ENCODE results near the gene KRTAP10-7.

DNA sequence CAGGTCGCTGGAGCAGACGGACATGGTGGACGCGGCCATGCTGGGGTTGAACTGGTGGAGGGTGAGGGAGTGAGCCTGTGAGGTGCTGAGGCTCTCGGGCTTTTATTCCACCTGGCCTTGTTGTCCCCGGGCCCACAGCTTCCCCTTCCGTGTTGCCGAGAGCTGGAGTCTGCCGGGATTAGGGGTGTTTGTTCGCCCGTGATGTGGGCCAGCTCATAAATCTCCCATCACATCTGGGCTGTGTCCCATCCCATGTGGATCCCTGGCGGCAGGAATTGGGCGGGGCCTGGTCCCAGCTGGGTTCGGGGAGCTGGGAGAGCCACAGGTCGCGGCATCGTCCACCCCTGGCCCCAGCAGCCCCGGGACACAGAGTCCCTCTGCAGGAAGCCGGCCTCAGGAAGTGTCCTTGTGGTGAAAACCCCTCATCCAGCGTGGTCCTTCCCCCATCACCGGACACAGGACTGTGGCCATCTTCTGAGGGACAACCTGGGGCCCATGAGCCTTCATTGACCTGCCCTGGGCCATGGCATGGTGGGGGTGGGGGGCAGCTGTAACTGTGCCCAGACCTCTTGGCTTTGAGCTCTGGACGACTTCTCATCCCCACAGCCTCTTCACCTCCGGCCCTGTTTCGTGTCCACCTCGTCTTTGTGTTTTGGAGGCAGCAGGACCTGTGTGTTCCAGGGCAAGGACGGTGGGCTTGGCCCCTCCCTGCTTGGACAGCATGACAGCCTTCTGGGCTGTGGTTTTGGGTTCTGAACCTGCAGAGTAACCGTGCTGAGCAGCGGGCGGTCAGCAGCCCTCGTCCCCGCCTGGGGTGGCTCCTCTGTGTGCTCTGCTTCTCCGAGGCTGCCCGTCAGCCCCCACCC, 7.7 kb upstream of the KRTAP10-7 start, which contains the start of gene KRTAP10-6:
- TF ChIP-seq EZH2phosphoT487 (IDR thresholded peaks at IDR 0.05; ENCODE audit: low read depth): no peak
- TF ChIP-seq, protein P1, sequence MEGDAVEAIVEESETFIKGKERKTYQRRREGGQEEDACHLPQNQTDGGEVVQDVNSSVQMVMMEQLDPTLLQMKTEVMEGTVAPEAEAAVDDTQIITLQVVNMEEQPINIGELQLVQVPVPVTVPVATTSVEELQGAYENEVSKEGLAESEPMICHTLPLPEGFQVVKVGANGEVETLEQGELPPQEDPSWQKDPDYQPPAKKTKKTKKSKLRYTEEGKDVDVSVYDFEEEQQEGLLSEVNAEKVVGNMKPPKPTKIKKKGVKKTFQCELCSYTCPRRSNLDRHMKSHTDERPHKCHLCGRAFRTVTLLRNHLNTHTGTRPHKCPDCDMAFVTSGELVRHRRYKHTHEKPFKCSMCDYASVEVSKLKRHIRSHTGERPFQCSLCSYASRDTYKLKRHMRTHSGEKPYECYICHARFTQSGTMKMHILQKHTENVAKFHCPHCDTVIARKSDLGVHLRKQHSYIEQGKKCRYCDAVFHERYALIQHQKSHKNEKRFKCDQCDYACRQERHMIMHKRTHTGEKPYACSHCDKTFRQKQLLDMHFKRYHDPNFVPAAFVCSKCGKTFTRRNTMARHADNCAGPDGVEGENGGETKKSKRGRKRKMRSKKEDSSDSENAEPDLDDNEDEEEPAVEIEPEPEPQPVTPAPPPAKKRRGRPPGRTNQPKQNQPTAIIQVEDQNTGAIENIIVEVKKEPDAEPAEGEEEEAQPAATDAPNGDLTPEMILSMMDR (IDR thresholded peaks at IDR 0.05; ENCODE audit: low read depth, low read length): no peak

Data from OCI-LY3 (cell line).